HL-60/S4 (cell line): ENCODE measurements around the gene OR6T1.

ENCODE experiments used
- in situ Hi-C: fragments of 300-500 bp; cut with MboI; formaldehyde crosslinking; loops from 2 replicates; pipeline ENCODE4 v1.14.3; 2022; ENCODE audit warnings: low sequenced_read_pairs

The OR6T1 gene, protein sequence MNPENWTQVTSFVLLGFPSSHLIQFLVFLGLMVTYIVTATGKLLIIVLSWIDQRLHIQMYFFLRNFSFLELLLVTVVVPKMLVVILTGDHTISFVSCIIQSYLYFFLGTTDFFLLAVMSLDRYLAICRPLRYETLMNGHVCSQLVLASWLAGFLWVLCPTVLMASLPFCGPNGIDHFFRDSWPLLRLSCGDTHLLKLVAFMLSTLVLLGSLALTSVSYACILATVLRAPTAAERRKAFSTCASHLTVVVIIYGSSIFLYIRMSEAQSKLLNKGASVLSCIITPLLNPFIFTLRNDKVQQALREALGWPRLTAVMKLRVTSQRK

GRCh38 chr11:123943738-123944137, at the start of gene OR6T1:
OR6T1 (minus strand) TSS chr11:123943838; CDS start chr11:123943838, 0 bp downstream.
- in situ Hi-C loops, result no loop called here

- in situ Hi-C loops, result no loop called here
Observed at GRCh38 chr11:123979311-123979710, 35.7 kb upstream of the OR6T1 start.

DNA sequence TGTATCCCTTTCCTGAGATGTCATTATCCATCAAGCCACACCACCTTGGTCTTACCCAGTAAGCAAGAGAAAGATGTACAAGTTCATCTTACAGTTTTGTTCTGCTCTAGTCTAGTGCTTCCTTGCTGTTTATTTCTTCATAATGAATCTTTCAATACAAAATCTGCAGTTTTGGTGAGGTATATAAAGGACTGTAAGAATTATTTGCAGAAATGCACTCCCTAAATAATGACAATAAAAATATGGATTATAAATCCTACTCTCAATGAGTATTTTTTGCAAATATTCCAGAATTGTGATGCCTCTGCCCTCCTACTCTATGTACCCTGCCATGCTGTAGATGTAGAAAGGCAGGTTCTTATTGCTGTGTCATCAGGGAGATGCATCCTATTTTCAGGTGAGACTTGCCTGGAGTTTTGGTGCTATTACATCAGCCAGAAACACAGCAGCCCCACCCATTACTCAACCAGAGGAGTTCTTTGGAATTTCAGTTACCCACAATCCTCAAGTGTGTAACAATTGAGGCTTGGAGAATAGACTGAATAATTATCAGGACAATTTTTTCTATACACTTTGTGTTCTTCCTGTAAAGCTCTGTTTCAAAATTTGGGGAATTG, 34.2 kb upstream of the OR6T1 start, which contains the start of gene OR10S1:
OR10S1 (minus strand) TSS at position 51 of the 617 bp plus-strand sequence. CDS start 117 bp downstream, outside the sequence.
- in situ Hi-C loops, result no loop called here

DNA sequence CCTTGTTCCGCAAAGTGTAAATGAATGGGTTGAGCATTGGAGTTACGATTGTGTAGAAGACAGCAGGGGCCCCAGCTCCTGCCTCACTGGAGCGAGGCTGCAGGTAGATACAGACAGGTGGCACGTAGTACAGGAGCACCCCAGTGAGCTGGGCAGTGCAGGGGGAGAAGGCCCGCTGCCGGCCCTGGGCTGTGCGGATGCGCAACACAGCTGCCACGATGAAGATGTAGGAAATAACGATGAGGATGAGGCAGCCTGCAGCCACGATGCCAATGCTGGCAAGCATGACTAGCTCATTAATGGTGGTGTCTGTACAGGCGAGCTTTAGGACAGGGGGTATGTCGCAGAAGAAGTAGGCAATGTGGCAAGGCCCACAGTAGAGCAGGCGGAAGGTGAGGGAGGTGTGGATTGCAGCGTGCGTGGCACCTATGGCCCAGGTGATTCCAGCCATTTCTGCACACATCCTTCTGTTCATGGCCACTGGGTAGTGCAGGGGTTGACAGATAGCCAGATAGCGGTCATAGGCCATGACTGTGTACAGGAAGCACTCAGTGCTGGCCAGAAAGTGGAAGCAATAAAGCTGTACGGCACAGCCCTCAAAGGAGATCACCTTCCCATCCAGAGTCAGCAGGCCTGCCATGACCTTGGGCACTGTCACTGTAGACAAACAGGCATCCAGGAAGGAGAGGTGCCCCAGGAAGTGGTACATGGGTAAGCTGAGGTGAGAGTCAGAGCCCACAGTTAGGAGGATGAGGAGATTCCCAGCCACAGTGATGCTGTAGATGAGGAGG, 33.3 kb upstream of the OR6T1 start:
- in situ Hi-C loops, result no loop called here

DNA sequence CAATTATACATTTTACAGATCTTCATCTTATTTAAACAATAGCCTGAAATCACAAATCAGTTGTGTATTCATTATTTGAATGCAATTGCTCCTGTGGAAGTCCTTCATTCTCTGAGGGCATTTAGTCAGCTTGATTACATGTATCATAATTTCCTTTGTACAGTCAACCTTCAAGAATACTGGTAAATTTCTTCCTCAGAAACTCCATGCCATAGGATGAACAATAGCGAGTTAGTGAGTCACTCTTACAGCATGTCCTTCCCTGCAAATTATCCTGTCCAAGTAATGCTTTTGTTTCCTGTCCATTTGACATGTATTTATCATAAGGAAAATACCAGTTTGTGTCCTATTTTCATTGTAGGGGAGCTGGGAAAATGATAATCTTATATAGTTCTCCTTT, 30.2 kb upstream of the OR6T1 start:
- in situ Hi-C loops, result no loop called here

GRCh38 chr11:123956752-123957151, 13.1 kb upstream of the OR6T1 start:
- in situ Hi-C loops, result no loop called here

- in situ Hi-C loops, result no loop called here
Observed at GRCh38 chr11:123945132-123945531, 1.5 kb upstream of the OR6T1 start.

- in situ Hi-C loops, result no loop called here
Observed at GRCh38 chr11:123942413-123942812, 1.2 kb downstream of the OR6T1 start.

- in situ Hi-C loops, result no loop called here
Observed at GRCh38 chr11:123939317-123939716, 4.3 kb downstream of the OR6T1 start, which contains the start of gene OR4D5. OR4D5 (plus strand) TSS chr11:123939617; CDS start chr11:123939617, 0 bp downstream.

DNA sequence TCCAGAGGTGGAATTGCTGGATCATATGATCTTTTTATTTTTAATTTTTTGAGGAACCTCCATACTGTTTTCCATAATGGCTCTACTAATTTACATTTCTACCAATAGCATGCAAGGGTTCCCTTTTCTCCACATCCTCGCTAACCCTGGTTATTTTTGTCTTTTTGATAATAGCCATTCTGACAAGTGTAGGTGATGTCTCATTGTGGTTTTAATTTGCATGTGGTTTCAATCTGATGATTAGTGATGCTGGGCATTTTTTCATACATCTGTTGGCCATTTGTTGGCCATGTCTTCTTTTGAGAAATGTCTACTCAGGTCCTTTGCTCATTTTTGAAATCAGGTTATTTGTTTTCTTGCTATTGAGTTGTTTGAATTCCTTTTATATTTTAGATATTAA, 19.6 kb downstream of the OR6T1 start:
- in situ Hi-C loops, result no loop called here

- in situ Hi-C loops, result no loop called here
Observed at GRCh38 chr11:123920943-123921342, 22.7 kb downstream of the OR6T1 start.

GRCh38 chr11:123905826-123906225, 37.8 kb downstream of the OR6T1 start:
- in situ Hi-C loops, result no loop called here

DNA sequence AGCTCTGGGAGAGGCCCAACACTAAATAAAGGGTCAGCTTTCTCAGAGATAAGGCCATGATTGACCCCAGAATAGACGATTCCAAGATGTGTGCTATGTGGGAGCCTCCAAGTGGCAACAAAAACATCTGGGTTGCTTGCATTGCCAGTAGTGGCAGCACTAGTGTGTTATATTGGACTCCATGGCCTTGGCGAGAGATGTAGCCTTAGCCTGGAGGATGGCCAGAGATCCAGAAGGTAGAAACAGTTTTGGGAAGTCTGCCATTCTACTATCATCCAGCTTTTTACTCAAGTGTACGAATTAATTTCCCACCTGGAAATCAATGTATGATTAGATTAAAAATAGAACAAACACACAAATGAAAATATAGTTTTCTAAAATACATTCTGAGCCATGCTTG, 38.7 kb downstream of the OR6T1 start:
- in situ Hi-C loops, result no loop called here

- in situ Hi-C loops, result no loop called here
Observed at GRCh38 chr11:123903932-123904331, 39.7 kb downstream of the OR6T1 start.

DNA sequence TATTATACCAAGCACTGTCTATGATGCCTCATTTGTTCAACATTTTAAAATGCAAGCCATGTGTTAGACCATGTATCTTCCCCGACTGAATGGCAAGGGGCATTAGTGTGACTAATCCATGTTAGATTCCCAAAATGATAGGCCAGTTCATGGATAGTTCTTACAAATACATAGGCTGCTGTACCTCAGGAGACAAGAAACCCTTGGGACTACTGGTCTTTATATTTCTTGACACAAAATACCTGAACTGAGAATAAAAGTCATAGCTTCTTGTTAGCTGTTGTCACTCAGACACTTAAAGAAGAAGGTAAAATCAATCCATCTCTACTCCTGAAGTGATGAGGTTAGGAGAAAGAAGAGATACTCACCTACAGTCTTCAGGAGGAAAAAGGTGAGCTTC, 41.8 kb downstream of the OR6T1 start, which contains the start of gene OR8D4:
OR8D4 (plus strand) TSS at position 301 of the 400 bp plus-strand sequence. CDS start 4,265 bp downstream, outside the sequence.
- in situ Hi-C loops, result no loop called here

DNA sequence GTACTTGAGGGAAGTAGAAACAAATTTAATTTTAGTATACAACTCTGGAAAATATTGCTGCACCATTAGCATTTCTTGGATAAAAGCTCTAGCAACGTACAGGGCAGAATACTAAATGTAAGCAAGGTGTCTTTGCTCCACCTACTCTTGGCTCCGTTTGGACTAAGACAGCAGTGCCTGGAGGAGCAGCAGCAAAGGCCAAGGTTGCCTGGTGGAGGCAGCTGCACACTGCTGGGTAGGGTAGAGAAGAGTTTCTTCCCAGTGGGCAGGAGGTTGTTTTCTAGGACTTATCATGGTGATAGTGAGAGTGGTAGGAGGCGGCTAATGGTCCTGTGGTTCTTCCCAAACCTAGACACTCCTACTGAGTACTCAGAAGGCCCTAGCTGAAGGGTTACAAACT, 43.8 kb downstream of the OR6T1 start:
- in situ Hi-C loops, result no loop called here
